ENCODE measurements around the gene PIGM.

Gene PIGM

GRCh38 chr1:159989581-159989980 is 42.2 kb downstream of the PIGM start:
- DNase-seq (ENCODE audit: low spot score): no peak

- no peak for DNase-seq (ENCODE audit: low spot score)
Measured at GRCh38 chr1:159988006-159988405, 43.8 kb downstream of the PIGM start.

DNA sequence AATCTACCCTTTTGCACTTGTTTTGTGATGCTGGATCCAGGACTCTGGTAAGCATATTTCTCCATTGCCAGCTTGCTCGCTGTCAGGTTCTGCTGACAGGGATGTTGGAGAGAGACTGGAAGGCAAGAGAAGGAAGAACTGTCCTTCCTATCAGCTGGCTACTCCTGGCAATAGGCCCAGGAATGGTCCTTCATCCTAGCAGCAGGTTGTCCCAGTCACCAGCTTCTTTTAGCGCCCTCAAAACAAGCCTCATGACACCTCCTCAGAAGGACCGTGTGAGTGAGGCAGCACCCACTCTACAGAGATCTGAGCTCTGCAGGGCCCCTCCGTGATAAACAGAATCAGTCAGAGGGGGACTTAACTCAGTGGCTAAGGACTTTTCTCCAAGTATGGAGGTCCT is 44.6 kb downstream of the PIGM start:
- no peak for DNase-seq (ENCODE audit: low spot score)

DNA sequence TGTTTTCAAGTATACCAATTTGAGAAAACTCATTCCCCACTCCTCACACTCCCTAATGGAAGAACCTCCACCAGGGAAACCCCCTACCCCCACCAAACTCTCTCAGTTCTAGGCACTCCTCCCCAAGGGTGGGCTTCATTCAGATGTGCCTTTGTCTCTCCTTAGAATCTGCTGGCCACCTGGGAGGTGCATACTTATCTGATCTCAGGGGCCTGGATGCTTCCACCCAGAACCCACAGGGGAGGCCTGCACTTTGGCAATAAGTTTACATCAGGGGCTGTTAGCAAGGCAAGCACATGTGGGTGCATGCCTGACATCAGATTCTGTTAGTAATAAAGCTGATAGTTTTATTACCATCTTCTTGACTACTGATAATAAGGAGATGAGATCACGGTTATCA is 45.3 kb downstream of the PIGM start:
- no peak for DNase-seq (ENCODE audit: low spot score)

- no peak for DNase-seq (ENCODE audit: low spot score)
Measured at GRCh38 chr1:159986093-159986492, 45.7 kb downstream of the PIGM start.

DNA sequence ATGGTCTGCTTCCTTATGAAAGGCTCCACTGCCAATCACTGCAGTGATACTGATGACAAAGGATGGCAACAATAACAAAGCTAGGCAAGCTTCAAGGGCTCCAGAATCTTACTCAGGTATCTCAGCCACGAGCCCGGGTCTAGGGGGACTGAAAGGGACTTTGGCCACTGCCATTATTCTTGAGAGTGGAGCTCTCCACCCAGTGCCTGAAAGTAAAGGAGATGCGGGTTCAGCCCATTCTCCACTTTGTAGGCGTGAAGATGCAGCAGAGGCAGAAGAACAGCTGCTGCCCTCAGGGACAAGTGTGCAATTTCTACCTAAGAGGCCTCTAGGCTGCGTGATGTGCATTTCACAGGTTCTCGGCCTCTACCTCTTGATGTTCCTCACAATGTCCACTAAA is 46.3 kb downstream of the PIGM start:
- DNase-seq (ENCODE audit: low spot score): no peak

GRCh38 chr1:159983681-159984080 is 48.1 kb downstream of the PIGM start:
- DNase-seq (ENCODE audit: low spot score): no peak

GRCh38 chr1:159982280-159982679 is 49.5 kb downstream of the PIGM start:
- DNase-seq (ENCODE audit: low spot score): no peak

- DNase-seq (ENCODE audit: low spot score): no peak
Measured at GRCh38 chr1:159981351-159982055, 50.3 kb downstream of the PIGM start.

GRCh38 chr1:159980786-159981185 is 51.0 kb downstream of the PIGM start:
- no peak for DNase-seq (ENCODE audit: low spot score)

DNA sequence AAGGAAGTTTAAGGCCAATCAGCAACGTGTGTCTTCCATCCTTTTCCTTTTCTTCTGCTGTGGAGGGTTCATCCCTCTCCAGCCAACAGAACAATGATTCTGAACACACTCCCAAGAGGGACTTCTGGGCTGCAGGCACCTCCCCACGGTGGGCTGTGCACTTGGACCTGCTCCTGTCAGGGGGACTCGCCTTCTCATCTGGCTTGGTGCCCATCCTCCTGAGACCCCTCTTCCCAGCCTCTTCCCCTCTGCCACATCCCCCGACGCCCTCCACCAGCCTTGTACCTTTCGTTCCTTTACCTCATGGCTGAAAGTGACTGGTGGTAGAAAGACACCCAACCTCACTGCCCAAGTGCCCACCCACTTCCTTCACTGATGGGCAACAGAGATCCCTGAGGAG is 51.7 kb downstream of the PIGM start:
- no peak for DNase-seq (ENCODE audit: low spot score)

- no peak for DNase-seq (ENCODE audit: low spot score)
Measured at GRCh38 chr1:159979257-159979656, 52.5 kb downstream of the PIGM start.

DNA sequence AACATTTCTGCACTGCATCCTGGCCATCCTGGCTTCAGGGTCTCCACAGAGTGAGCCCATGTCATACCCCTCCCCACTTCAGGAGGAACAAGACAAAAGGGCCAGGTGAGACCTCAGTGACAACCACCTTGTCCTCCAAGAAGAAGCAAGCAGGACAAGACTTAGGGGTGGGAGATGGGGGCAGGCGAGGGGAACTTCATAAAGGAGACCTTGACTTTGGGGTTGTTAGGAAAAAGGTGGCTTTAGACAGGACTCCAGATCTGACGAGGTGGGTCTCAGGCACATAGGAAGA is 53.7 kb downstream of the PIGM start:
- no peak for DNase-seq (ENCODE audit: low spot score)

DNA sequence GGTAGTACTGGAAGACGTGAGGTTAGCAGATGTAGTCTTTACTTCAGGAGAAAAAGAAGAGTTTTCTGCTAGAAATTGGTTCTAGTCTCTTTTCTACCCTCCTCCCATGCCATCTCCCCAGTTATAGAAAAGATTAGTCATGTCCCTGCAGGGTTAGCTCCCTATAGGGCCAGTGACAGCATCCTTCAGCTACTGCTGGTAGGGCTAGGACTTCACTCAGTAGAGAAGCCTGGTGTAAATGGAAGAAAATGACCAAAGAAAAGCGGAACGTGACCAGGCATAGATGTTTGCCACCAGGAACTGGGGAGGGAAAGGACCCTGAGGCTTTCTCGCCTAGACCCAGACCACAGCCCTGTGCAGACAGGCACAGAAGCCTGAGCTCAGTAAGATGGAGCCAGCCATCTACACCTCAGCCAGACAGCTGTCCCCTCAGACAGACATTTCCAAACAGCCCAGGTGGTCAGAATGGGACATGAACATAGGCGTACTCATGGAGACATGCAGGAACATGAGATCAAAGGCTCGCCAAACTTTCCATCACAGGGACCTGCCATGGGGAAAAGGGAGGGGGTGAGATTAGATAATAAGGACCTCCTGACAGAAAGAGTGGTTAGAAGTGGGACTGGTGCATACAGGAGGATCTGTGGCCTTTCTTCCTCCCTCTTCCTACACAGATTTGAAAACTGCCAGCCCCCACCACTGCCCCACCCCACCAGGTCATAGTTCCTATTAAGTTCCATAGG is 54.3 kb downstream of the PIGM start:
- no peak for DNase-seq (ENCODE audit: low spot score)

All from CD4-positive, alpha-beta T cell treated with Interleukin-6 at 100 ng/mL for 8 hours (primary cell).